GM21786 (cell line): ENCODE results near the gene UTS2R.
"Not testable (repeated sequence)": the region's sequence is repeated elsewhere in the genome, so short reads cannot be mapped to it uniquely, and the experiment has no call there.

Experiments
- ATAC-seq: cut with Tn5 transposase; IDR thresholded peaks from one replicate; pipeline ENCODE4 v1.9.1; 2021; ENCODE audit not compliant: unreplicated experiment

UTS2R gene

GRCh38 chr17:82374626-82375331, 3.2 kb downstream of the UTS2R start:
- ATAC-seq, result no peak

GRCh38 chr17:82375359-82376041, 3.9 kb downstream of the UTS2R start:
- ATAC-seq, result no peak

GRCh38 chr17:82376042-82376730, 4.6 kb downstream of the UTS2R start:
- no peak for ATAC-seq

GRCh38 chr17:82377294-82377693, 5.7 kb downstream of the UTS2R start:
- ATAC-seq, result not testable (repeated sequence)

GRCh38 chr17:82377924-82378740, 6.6 kb downstream of the UTS2R start:
- no peak for ATAC-seq

GRCh38 chr17:82378741-82379021, 7.1 kb downstream of the UTS2R start:
- ATAC-seq, result no peak

- ATAC-seq, result no peak
These were observed 9.5 kb downstream of the UTS2R start for GRCh38 chr17:82380860-82381702.

GRCh38 chr17:82381703-82382009, 10.1 kb downstream of the UTS2R start:
- ATAC-seq, result not testable (repeated sequence)

GRCh38 chr17:82382220-82382932, 10.8 kb downstream of the UTS2R start:
- ATAC-seq, result not testable (repeated sequence)

GRCh38 chr17:82382933-82383255, 11.3 kb downstream of the UTS2R start:
- no peak for ATAC-seq

GRCh38 chr17:82383411-82383810, 11.8 kb downstream of the UTS2R start:
- no peak for ATAC-seq

- ATAC-seq, result no peak
These were observed 12.6 kb downstream of the UTS2R start for GRCh38 chr17:82384051-82384729.

- no peak for ATAC-seq
These were observed 13.3 kb downstream of the UTS2R start for GRCh38 chr17:82384730-82385481.

GRCh38 chr17:82385559-82386254, 14.1 kb downstream of the UTS2R start:
- ATAC-seq, result no peak

GRCh38 chr17:82386255-82386831, 14.8 kb downstream of the UTS2R start:
- ATAC-seq, result no peak

- ATAC-seq, result no peak
These were observed 15.5 kb downstream of the UTS2R start for GRCh38 chr17:82386881-82387704.

- ATAC-seq, result no peak
These were observed 16.1 kb downstream of the UTS2R start for GRCh38 chr17:82387705-82388106.
